Measurements from ENCODE around the gene LMBR1L. TPM values are rescaled to one million over a fixed set of nuclear protein-coding genes. Genes with fewer than 3 reads are reported as not detected.

LMBR1L gene
- total and polyA plus RNA-seq, 2 of the 13 experiments (the other 11 are each of a cell fraction or from before 2014, with no cell fraction given): 12.2 to 65.9 TPM

DNA sequence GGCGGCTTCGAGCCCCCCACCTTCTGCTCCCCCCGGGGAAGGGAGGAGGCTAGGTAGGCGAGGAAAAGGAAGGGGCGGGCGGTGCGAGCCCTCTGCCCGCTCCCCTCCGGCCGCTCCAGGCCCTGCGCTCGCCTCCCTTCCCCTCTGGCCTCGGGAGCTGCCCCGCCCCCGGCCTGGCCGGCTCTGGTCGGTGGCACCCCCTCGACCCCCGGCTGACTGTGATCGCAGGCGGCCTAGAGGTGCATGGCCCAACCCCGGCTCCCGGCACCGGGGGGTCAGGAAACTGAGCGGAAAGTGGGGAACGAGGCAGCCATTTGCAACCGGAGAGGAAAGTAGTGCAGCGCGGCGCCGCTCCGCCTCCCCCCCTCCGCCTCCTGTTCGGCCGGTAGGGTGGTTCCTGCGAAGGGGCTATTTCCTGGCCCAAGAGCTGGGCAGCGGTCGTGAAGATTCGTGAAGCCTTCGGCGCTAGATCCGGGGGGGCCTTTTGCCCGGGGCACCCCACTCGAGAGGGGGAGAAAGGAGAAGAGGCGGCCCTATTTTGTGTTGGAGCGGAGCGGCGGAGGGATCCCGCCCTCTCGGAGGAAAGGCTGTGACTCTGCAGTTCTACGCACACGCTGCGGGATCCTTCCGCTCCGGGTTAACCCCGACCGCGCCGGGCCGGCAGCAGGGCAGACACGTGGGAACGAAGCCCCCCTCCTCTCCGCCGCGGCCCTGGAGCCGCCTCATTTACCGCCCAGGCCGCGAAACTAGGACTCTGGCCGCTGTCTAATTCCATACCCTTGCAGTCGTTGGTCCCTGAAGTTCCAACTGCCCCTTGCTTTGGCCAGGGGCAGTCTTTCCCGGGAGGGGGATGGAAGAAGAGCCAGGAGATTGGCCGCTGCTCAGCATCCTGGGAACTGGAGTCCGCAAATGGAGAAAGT lies 50.1 kb downstream of the LMBR1L start, which contains the start of gene KMT2D (continued):
- TF ChIP-seq ZNF343 (CRISPR knock-in tag; IDR thresholded peaks at IDR 0.05) (no peak; the same call in 1 of the 2 replicates), RNF2 (conservative IDR thresholded peaks at IDR 0.05; ENCODE audit: low read depth) (peak; percentile 57; the same call in 1 of the 2 replicates), TBL1XR1 (IDR thresholded peaks at IDR 0.05; ENCODE audit: borderline replicate concordance, low read length, partially characterized antibody) (peak; percentile 68), ZNF558 (CRISPR knock-in tag; IDR thresholded peaks at IDR 0.05; ENCODE audit: borderline replicate concordance) (peak; percentile 59; the same call in 1 of the 2 replicates), ZNF780A (CRISPR knock-in tag; IDR thresholded peaks at IDR 0.05) (peak; percentile 90; the same call in 1 of the 2 replicates), TEAD3 (CRISPR knock-in tag; optimal IDR thresholded peaks at IDR 0.05; ENCODE audit: borderline replicate concordance) (peak; percentile 26), ZNF138 (CRISPR knock-in tag; IDR thresholded peaks at IDR 0.05; ENCODE audit: low read depth) (no peak), BORCS8-MEF2B (CRISPR knock-in tag; IDR thresholded peaks at IDR 0.05) (peak; percentile 73; the same call in 1 of the 2 replicates), RAD51 (IDR thresholded peaks at IDR 0.05; ENCODE audit: borderline replicate concordance) (no peak), HNF4A (CRISPR knock-in tag; IDR thresholded peaks at IDR 0.05) (no peak; the same call in 1 of the 2 replicates), ZSCAN31 (CRISPR knock-in tag; IDR thresholded peaks at IDR 0.05; ENCODE audit: low read depth) (peak; percentile 92), FLYWCH1 (CRISPR knock-in tag; IDR thresholded peaks at IDR 0.05) (0 out of 2 replicates have a peak, but pooled peaks have one; percentile 83), ZSCAN25 (CRISPR knock-in tag; IDR thresholded peaks at IDR 0.05) (peak; percentile 84), KDM6A (CRISPR knock-in tag; IDR thresholded peaks at IDR 0.05; ENCODE audit: low read depth) (no peak)
- TF ChIP-seq, protein P1, sequence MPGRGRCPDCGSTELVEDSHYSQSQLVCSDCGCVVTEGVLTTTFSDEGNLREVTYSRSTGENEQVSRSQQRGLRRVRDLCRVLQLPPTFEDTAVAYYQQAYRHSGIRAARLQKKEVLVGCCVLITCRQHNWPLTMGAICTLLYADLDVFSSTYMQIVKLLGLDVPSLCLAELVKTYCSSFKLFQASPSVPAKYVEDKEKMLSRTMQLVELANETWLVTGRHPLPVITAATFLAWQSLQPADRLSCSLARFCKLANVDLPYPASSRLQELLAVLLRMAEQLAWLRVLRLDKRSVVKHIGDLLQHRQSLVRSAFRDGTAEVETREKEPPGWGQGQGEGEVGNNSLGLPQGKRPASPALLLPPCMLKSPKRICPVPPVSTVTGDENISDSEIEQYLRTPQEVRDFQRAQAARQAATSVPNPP (CRISPR knock-in tag; IDR thresholded peaks at IDR 0.05): 0 out of 2 replicates have a peak, but pooled peaks have one; percentile 9
- TF ChIP-seq, protein P2, sequence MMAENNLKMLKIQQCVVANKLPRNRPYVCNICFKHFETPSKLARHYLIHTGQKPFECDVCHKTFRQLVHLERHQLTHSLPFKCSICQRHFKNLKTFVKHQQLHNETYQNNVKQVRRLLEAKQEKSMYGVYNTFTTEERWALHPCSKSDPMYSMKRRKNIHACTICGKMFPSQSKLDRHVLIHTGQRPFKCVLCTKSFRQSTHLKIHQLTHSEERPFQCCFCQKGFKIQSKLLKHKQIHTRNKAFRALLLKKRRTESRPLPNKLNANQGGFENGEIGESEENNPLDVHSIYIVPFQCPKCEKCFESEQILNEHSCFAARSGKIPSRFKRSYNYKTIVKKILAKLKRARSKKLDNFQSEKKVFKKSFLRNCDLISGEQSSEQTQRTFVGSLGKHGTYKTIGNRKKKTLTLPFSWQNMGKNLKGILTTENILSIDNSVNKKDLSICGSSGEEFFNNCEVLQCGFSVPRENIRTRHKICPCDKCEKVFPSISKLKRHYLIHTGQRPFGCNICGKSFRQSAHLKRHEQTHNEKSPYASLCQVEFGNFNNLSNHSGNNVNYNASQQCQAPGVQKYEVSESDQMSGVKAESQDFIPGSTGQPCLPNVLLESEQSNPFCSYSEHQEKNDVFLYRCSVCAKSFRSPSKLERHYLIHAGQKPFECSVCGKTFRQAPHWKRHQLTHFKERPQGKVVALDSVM (CRISPR knock-in tag; IDR thresholded peaks at IDR 0.05): peak; percentile 42; the same call in 1 of the 2 replicates
- TF ChIP-seq, protein P3, sequence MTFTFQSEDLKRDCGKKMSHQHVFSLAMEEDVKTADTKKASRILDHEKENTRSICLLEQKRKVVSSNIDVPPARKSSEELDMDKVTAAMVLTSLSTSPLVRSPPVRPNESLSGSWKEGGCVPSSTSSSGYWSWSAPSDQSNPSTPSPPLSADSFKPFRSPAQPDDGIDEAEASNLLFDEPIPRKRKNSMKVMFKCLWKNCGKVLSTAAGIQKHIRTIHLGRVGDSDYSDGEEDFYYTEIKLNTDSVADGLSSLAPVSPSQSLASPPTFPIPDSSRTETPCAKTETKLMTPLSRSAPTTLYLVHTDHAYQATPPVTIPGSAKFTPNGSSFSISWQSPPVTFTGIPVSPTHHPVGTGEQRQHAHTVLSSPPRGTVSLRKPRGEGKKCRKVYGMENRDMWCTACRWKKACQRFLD (CRISPR knock-in tag; IDR thresholded peaks at IDR 0.05; ENCODE audit: borderline replicate concordance): peak; percentile 67; the same call in 1 of the 2 replicates
- TF ChIP-seq, protein P4, sequence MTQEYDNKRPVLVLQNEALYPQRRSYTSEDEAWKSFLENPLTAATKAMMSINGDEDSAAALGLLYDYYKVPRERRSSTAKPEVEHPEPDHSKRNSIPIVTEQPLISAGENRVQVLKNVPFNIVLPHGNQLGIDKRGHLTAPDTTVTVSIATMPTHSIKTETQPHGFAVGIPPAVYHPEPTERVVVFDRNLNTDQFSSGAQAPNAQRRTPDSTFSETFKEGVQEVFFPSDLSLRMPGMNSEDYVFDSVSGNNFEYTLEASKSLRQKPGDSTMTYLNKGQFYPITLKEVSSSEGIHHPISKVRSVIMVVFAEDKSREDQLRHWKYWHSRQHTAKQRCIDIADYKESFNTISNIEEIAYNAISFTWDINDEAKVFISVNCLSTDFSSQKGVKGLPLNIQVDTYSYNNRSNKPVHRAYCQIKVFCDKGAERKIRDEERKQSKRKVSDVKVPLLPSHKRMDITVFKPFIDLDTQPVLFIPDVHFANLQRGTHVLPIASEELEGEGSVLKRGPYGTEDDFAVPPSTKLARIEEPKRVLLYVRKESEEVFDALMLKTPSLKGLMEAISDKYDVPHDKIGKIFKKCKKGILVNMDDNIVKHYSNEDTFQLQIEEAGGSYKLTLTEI (CRISPR knock-in tag; conservative IDR thresholded peaks at IDR 0.05): no peak
